Measurements from ENCODE around the gene RTN3. TPM values are rescaled to one million over a fixed set of nuclear protein-coding genes. Genes with fewer than 3 reads are reported as not detected.

RTN3 gene
- total RNA-seq, 1 donor from 2014 or later, result 49.3 TPM

DNA sequence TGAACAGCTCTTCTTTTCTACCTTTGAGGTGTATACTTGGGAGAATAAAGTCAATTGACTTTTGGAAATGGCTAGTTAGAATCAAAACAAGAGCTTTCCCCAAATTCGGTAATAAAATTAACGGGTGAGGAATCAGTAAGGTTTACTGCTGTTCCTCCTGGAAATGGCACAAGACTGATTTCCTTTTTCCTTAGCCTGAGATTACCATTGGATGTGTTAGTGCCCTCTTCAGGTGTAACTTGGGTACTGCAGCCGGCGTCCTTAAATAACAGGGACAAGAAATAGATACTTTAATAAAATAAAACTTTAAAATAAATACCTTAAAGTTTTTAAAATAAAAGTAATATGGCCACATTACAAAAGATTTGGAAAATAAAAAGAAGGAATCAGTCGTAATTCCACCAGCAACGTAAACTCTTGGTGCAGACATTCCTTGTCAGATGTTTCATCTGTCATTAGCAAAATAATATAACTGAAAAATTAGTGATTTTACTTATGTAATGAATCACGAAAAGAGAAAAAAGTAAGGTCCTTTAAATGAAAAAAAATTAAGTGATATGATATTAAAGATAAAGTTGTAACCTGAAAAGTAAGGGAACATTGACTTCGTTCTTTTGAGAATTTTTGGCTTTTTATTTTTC is 57.5 kb downstream of the RTN3 start:
- peak; percentile 67 for ATAC-seq

DNA sequence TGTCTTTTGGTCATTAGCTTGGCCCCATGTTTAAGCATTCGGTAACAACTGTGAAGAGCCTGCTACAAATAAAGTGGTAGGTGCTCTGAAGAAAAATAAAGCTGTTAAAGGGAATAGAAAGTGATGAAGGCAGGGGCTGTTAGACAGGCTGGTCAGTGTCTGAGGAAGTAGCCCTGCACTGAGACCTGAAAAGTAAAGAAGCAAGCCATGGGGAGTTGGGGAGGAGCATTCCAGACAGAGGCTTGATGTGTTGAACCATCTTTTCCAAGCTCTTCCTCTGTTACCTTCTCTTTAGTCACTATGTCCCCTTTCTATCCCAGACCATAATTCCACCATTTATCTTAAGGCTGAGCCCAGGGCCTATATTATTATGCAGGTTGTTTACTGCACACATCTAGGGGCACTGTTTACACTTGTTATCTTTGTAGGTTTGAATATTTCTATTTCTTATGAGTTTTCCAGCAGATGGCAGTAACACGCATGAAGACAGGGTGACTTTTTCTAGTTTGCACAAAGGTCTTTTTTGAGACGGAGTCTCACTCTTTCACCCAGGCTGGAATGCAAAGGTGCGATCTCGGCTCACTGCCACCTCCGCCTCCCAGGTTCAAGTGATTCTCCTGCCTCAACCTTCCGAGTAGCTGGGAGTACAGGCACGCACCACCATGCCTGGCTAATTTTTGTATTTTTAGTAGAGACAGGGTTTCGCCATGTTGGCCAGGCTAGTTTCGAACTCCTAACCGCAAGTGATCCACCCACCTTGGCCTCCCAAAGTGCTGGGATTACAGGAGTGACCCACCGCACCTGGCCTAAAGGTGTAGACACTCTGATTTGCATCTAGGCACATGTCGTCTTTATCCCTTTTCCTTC is 64.2 kb downstream of the RTN3 start:
- no peak for ATAC-seq

DNA sequence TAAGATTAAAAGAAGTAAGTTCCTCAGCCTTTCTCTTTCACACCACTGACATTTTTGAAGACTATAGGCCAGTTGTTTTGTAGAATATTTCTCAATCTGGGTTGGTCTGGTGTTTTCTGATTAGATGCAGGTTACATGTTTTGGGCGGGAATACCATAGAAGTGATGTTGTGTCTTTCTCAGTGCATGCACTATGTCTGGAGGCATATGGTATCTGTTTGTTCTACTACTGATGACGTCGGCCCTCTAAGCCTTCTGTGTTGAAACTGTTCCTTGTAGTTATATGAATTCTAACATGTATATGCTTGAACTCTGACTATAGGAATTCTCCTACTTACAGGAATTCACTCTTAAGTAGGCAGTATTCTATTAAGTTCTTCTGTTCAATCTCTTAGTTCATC is 65.7 kb downstream of the RTN3 start:
- ATAC-seq, result peak; percentile 77

DNA sequence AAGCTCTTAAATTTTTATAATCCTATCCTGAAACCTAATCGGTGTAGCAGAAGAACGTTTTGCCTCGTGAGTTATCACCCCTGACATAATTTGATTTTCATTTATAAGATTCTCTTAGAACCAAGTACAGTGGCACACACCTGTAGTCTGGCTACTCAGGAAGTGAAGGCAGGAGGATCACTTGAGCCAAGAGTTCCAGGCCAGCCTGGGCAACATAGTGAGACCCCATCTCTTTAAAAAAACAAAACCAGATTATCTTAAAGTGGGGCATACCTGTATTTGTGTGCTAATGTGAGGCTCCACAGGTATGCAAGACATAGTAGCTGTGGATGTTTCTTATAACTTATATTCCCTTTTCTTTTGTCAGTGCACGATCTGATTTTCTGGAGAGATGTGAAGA is 68.3 kb downstream of the RTN3 start:
- no peak for ATAC-seq

GRCh38 chr11:63756919-63757761 is 75.8 kb downstream of the RTN3 start:
- no peak for ATAC-seq

DNA sequence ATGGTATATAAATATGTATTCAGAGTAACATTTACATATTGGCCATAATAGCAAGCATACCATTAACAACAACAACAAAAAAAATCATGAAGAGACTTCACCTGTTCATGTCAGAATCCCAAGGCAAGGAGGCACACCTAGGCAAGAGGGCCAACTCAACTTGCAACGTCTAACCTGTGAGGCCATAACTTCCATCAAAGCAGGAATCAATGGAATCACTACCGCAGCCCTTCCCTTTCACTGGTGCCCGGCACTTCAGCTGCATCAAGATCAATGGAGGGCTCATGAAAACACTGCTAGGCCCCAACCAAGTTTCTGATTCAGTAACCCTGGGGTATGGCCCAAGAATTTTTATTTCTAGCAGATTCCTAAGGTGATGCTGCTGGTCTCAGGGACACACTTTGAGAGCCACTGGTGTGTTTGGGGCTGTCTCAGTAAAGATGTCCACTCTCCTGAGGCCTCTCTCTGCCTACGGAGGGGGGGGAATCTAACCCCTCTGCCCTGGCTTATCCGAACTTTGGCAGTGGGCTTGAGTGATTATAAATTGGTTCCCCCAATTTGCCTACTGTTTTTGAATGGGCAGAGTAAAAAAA is 79.3 kb downstream of the RTN3 start:
- ATAC-seq, result no peak

DNA sequence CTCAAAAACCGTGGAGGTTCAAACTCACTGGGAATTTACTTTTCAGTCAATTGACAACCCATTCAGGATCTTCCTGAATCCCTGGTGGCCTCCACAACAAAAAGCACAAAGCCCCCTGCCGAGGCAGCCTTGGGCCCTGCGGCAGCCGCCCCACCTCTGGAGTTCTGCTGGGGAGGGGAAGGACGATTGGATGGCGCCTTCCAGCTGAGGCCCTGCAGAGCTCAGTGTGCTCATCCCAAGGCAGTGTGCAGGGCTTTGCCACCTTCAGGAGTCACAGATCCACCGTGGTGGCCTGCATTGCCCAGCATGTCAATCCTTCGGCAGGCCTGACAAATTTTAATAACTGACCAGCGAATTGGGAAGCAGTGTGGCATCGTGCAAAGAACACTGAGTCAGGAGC is 79.9 kb downstream of the RTN3 start:
- no peak for ATAC-seq

- ATAC-seq, result no peak
Observed at GRCh38 chr11:63761931-63762653, 80.8 kb downstream of the RTN3 start.

DNA sequence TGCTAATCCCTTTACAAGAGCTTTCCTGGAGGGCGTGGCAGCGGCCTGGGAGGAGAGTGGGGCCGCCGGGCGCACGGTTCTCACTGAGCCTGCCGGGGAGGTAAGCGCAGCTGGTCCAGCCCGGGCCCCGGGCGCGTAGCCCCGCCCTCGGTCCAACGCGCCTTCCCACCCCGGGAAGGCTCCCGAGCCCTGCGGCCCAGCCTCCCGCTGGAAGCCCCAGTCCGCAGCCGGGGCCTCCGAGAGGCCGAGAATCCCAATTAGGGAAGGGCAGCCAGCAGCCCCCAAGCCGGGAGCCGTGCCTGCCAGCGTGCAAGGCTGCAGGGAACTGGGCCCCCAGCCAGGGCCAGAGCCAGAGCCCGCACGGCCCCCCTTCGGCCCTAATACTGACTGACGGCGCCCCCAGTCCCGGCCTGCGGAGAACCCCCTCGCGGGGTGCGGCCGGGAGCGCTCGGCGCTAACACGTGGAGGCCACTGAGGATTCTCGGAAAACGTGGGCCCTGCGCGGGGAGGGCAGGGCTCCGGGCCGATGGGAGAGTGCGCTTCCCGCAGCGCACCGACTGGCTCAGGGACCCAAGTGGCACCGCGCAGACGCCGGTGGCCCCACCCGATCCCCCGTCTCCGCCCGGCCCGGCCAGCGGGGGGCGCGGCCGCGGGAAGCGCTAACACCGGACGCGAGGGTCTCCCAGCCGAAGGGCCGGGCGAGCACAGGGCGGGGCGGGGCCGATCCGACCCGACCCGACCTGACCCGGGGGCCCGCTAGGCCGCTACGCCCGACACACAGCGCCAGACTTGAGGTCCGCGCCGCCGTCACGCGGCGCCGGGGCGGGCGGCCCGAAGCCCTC is 81.6 kb downstream of the RTN3 start:
- peak; percentile 41 for ATAC-seq

DNA sequence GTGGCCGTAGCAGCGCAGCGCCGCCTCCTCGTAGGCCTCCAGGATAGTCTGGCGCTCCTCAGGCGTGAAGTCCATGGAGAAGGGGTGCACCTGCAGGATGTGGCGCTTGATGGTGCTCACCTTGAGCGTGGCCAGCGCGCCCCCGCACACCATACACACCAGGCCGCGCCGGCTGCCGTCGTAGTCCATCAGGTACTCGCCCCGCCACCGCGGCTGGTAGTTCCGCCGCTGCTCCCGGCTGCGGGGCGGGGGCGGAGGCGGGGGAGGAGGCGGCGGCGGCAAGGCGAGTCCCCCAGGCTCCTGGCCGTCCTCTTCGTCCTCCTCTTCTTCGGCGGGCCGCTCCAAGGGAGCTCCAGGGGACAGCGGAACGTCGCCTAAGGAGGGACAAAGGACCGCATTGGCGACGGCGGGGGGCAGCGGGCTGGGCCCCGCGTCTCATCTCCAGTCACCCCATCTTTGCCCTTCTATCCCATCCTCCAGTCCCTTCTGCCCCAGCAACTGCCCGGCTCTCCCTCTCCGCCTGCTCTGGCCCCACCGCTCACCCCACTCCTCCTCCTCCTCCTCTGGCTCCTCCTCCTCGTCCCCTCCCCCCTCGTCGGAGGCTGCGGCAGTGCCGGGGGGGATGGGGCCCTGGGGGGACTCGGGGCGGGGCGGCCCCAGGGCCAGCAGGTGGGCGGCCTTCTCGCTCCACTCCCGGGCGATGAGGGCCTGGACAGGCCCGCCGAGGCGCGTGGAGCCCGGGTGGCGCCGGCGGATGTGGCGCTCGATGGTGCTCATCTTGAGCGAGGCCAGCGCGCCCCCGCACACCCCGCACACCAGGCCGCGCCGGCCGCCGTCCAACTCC is 82.4 kb downstream of the RTN3 start:
- ATAC-seq, result peak; percentile 7

GRCh38 chr11:63764340-63764678 is 83.0 kb downstream of the RTN3 start:
- ATAC-seq, result no peak

DNA sequence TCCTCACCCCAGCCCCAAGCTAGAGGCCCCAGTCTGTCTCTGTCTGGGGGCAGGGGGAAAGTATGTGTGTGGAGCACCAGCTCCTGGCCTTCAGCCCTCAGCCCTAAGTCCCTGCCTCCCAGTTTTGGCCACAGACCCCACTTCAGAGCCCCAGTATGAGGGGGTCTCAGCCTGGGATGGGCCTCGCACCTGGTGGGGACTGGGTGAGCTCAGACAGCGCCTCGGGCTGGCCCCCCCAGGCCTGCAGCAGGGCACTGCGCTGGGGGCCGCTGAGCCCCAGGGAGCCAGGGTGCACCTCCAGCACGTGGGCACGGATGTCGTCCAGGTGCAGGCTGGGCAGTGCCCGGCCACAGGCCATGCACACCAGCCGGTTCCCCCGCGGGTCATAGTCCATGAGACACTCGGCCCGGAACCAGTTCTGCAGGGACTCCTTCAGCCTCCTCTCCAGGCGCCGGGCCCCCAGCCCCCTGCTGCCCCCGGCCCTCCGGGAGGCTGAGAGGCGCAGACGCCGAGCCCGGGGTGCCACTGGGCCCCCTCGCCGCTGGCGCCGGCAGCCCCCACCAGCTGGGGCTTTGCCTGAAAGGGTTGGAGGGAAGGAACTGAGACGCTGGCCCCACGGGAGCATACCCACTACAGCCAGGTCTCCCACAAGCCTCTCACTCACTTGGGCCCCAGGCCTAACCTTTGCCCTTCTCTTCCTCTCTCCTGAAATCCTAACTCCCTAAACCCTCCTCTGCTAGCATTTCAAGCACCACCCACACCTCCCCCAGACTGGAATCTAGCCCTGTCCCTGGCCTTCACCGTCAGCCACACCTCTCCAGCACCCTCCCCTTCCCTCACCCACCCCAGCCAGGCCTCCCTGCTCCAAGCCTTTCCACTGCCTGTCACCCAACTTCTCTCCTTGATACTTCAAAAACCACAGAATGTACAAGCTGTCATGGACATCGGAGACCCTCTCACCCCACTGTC is 83.7 kb downstream of the RTN3 start:
- no peak for ATAC-seq

DNA sequence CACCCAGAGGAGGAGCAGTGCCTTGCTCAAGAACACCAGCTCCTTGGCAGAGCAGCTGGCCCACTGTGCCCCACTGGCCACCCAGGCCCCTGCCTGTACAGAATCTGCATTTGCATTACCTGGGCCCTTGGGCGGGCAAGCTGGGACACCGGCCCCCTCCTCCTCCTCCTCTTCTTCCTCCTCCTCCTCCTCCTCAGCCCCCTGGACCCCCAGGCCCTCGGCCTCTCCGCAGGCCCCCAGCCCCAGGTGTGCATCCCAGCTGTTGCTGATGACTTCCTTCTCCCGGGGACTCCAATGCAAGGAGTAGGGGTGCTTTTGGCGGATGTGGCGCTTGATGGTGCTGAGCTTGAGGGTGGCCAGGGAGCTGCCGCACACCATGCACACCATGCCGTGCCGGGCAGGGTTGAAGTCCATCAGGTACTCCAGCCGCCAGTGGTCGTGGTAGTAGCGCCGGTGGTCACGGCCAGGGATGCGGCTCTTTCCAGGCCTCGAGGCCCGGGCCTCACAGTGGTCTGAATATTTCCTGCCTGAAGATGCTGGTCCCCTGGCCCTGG is 84.5 kb downstream of the RTN3 start:
- ATAC-seq, result no peak

- ATAC-seq, result no peak
Observed at GRCh38 chr11:63766531-63767235, 85.4 kb downstream of the RTN3 start.

GRCh38 chr11:63767267-63767564 is 85.9 kb downstream of the RTN3 start:
- no peak for ATAC-seq

DNA sequence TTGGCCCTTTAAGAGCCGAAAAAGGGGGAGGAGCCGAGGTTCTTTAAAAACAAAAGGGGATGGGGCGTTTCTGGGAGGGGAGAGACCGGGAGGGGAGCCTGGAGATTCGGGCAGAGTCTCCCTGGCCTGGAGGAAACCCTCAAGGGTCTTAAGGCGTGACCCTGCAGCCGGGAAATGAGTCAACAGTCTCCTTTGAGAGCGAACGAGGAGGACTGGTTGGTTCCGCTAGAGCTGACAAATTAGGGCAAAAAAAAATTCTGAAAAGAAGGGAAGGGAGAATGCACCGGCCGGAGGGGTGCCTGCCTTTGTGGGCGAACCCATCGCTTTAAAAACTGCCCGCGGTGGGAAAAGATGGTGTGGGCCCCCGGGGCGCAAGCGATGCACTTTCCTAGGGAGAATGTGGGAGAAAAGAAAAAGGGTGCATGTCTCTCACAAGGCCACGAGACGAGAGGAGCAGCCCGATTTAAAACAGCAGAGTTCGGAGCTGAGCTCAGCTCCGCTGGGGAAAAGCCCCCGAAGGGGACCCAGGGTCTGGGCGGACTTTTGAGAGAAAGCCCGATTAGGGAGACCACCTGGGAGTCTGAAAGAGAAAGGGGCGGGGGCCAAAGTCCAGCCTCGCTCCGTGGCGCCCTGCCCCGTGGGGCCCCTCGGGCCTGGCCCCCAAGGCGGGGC is 86.4 kb downstream of the RTN3 start:
- ATAC-seq, result peak; percentile 12

DNA sequence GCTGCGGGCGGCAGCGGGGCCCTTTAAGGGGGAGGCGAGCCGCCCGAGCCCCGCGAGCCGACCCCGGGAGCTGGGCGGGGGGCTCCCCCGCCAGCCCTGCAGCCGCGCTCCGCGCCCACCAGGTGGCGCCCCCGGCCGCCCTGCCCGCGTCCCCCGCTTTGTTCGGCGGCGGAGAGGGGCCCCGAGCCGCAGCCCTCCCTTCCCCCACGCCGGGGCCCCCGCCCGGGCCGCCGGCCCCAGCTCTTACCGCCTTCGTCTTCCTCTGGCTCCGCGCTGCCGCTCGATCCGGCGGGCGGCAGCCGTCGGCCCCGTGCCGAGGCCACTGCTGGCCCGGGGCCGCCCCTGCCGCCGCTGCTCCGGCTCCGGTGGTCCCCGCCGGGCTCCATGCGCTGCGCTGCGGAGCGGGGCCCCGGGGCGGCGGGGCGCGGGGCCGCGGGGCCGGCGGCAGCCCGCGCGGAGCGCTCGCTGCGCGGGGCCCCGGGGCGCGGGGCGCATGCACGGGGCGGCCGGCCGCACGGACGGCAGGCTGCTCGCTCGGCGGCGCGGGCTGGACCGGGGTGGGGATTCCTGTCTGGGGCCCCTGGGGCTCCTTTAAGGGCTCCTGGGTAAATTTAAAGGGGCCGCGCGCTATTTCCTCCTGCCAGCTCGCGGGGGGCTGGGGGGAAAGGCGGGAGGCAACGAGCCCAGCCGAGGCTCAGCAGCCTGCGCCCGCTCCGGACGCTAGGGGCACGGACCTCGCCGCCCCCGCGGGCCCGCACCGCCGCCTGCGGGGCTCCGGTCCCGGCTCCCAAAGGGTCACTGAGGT is 87.1 kb downstream of the RTN3 start, which contains the start of gene ZFTA:
ZFTA (minus strand) TSS at position 539 of the 805 bp plus-strand sequence; CDS start at position 386, 153 bp downstream.
- ATAC-seq, result peak; percentile 27
